Mesothelial cell of epicardium (in vitro differentiated cells): Measurements from ENCODE around the gene KRT3. TPM values are rescaled to one million over a fixed set of nuclear protein-coding genes. Genes with fewer than 3 reads are reported as not detected.
A peak's percentile ranks its signal among the peaks of the same experiment; 100 is the strongest.

Experiments used
- DNase-seq, 2 experiments: peaks; one replicate each; pipeline ENCODE4 v3.0.0; 2021; ENCODE audit warnings: low spot score in 2 of 2; ENCODE audit not compliant: unreplicated experiment in 2 of 2
- H3K27ac Mint-ChIP-seq: 2 replicates; pipeline ENCODE4 v1.8.0; 2021; ENCODE audit warnings: mixed read lengths
- H3K27me3 Mint-ChIP-seq: 2 replicates; pipeline ENCODE4 v1.8.0; 2021; ENCODE audit warnings: low read depth, mixed read lengths
- H3K36me3 Mint-ChIP-seq: 2 replicates; pipeline ENCODE4 v1.8.0; 2021; ENCODE audit warnings: mixed read lengths
- H3K4me1 Mint-ChIP-seq: 2 replicates; pipeline ENCODE4 v1.8.0; 2021; ENCODE audit warnings: mixed read lengths
- H3K4me3 Mint-ChIP-seq: 2 replicates; pipeline ENCODE4 v1.8.0; 2021; ENCODE audit warnings: mild to moderate bottlenecking, moderate library complexity, mixed read lengths
- H3K9me3 Mint-ChIP-seq: 2 replicates; pipeline ENCODE4 v1.8.0; 2021; ENCODE audit warnings: mixed read lengths
- CTCF ChIP-seq: fragments of 200-600 bp; sonication (generic); IDR thresholded peaks from one replicate; pipeline ENCODE4 v1.5.0; 2021; ENCODE audit warnings: antibody characterized with exemption; ENCODE audit not compliant: unreplicated experiment
- total RNA-seq: library from RNA; stranded (reverse); gene quantifications from 3 replicates; pipeline ENCODE4 v1.2.1, GENCODE V29; 2021

The KRT3 gene
- total RNA-seq, 1 donor from 2014 or later, result 0.78 TPM

GRCh38 chr12:52817699-52818238 lies 21.9 kb upstream of the KRT3 start:
- TF ChIP-seq CTCF, result no peak
- DNase-seq, result no peak
- H3K27ac Mint-ChIP-seq, result no peak overlapping the region
- peaks cover 2% of the 10 kb centered on the region for H3K27me3 Mint-ChIP-seq
- no peak overlapping the region for H3K4me3 Mint-ChIP-seq
- H3K4me1 Mint-ChIP-seq, result peaks cover 39% of the 10 kb centered on the region
- H3K9me3 Mint-ChIP-seq, result no peaks in the 10 kb centered on the region
- no peaks in the 10 kb centered on the region for H3K36me3 Mint-ChIP-seq

DNA sequence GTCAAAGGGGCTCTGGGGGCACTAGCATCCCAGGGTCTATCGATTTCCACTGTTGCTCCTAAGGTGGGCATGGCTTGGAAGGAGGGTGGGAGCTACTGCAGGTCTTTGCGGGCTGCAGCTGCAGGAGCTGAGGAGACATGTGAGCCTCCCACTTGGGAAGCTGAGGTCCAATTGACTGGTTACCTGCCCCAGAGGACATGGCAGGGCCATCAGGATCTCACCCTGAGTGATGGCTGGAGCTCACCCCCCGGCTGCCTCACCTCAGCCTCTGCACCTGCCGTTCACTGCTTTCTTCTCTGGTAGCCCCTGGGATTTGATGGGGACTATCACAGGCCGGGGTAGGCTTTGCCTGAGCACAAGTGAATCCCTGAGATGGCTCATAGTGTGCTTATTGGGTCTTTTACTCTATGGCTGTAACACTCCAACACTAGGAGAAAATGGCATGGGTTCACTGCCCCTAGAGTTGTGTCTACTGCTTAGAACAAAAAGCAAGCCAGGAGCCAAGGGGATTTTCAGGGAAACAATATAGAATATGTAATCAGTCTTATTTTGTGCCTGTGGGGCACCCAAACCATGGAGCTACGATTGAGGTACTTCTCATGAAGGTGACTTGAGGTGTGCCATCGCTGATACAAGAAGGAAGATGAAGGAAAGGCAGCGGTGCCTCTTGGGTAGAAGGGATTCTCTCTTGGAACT lies 21.2 kb upstream of the KRT3 start:
- peaks cover 2% of the 10 kb centered on the region for H3K27me3 Mint-ChIP-seq
- H3K4me3 Mint-ChIP-seq, result no peak overlapping the region

DNA sequence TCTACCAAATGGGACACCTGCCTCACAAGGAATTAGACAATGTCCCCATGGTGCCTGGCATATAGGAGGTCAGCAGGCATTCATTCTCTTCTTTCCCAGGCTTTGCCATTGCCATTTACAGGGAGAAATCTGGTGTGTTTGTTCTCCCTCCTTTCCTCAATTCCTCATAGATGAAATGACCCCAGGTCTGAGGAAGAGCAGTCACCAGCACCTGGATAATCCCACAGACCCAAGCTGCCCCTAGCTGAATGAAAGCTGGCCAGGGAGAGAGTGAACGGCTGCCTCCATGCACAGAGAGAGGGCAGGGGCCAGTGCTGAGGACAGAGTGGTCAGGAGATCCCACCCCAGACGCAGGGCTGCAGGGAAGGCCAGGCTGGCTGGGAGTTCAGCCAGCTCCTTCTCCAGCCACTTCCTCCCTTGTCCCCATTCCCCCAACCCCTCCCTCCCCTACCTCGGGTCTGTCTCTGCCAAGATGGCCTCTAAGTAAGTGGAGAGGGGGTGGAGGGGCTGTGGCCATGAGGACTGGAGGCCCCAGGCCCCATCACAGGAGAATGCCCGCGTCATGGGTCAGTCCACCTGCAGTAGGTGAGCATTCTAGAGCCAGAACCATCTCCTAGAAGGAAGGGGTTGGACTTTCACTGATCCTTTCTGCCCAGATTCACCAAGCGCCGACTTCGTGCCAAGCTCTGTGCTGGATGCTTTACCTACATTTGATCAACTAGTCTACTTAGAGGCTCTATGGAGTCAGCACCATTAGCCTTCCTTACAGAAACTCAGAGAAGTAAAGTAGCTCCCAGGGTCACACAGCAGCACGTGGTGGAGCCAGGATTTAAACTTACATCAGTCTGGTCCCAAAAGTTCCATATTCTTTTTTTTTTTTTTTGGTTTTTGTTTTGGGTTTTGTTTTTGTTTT lies 20.0 kb upstream of the KRT3 start:
- Mint-ChIP-seq H3K4me1 (peaks cover 37% of the 10 kb centered on the region), H3K4me3 (no peak overlapping the region), H3K36me3 (no peaks in the 10 kb centered on the region), H3K27ac (no peak overlapping the region), H3K9me3 (no peaks in the 10 kb centered on the region), H3K27me3 (no peaks in the 10 kb centered on the region)
- TF ChIP-seq CTCF, result no peak
- no peak for DNase-seq

More for the DNA sequence above, 21.2 kb upstream of the KRT3 start:
- Mint-ChIP-seq H3K9me3 (no peaks in the 10 kb centered on the region), H3K4me1 (peaks cover 41% of the 10 kb centered on the region), H3K36me3 (no peaks in the 10 kb centered on the region), H3K27ac (no peak overlapping the region)
- no peak for DNase-seq
- no peak for TF ChIP-seq CTCF

DNA sequence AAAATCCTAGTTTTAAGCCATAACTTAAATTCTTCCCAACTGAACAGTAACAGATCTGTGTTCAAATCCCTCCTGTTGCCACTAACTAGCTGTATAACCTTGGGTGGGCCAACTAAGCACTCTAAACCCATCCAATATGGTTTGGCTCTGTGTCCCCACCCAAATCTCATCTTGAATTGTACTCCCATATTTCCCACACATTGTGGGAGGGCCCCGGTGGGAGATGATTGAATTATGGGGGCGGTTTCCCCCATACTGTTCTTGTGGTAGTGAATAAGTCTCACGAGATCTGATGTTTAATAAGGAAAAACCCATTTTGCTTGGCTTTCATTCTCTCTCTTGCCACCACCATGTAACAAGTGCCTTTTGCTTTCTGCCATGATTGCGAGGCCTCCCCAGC lies 19.2 kb upstream of the KRT3 start:
- Mint-ChIP-seq H3K4me3 (no peak overlapping the region), H3K36me3 (no peaks in the 10 kb centered on the region), H3K9me3 (no peaks in the 10 kb centered on the region), H3K27ac (no peak overlapping the region), H3K4me1 (peaks cover 31% of the 10 kb centered on the region), H3K27me3 (no peaks in the 10 kb centered on the region)
- no peak for TF ChIP-seq CTCF
- DNase-seq, result no peak

GRCh38 chr12:52814710-52815155 lies 18.8 kb upstream of the KRT3 start:
- H3K4me1 Mint-ChIP-seq, result peaks cover 31% of the 10 kb centered on the region

More at GRCh38 chr12:52814710-52815155, 18.8 kb upstream of the KRT3 start:
- no peaks in the 10 kb centered on the region for H3K9me3 Mint-ChIP-seq
- no peaks in the 10 kb centered on the region for H3K36me3 Mint-ChIP-seq
- peak overlapping the region; percentile 64 for H3K27ac Mint-ChIP-seq
- TF ChIP-seq CTCF, result no peak
- peaks cover 2% of the 10 kb centered on the region for H3K27me3 Mint-ChIP-seq
- H3K4me3 Mint-ChIP-seq, result no peak overlapping the region
- DNase-seq, result no peak
